ENCODE results near the gene ATP23. TPM values are rescaled to one million over a fixed set of nuclear protein-coding genes. Genes with fewer than 3 reads are reported as not detected.

ATP23 gene
- total RNA-seq, 1 donor from 2014 or later = 3.4 TPM

DNA sequence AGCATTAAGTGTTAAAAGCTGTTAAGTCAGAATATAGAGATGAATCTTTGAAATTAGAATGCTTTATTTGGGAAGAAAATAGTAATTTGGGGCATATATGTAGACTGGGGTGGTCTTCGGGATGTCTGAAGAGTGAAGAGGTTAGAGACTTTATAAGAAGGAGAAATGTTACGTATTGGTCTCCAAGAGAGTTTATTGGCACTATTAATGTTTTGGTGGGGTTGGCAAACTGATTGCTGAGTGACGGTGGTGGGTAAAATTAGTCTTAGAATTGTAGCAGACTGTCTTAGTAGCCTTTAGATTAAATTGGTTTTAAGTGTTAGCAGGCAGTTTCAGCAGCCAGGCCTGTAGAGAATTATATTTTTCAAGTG, 4.9 kb upstream of the ATP23 start:
- Mint-ChIP-seq H3K36me3 (ENCODE audit: low read depth, unreplicated experiment) (no peaks in the 10 kb centered on the region), H3K27me3 (ENCODE audit: low read depth, unreplicated experiment) (no peaks in the 10 kb centered on the region), H3K27ac (ENCODE audit: unreplicated experiment) (peak overlapping the region; percentile 74), H3K4me3 (ENCODE audit: unreplicated experiment) (peak overlapping the region; percentile 98), H3K4me1 (ENCODE audit: low read depth, unreplicated experiment) (peaks cover 1% of the 10 kb centered on the region), H3K9me3 (ENCODE audit: unreplicated experiment) (no peaks in the 10 kb centered on the region)
- Histone ChIP-seq H3K27ac (ENCODE audit: low read depth, low read length) (peak overlapping the region; percentile 81), H3K4me1 (ENCODE audit: insufficient read depth, low read length) (no peaks in the 10 kb centered on the region), H3K4me3 (ENCODE audit: insufficient read depth, low read depth, low read length) (peak overlapping the region; percentile 78), H3K27me3 (ENCODE audit: insufficient read depth, low read length) (no peaks in the 10 kb centered on the region), H2AFZ (ENCODE audit: low read depth, low read length) (peak overlapping the region; percentile 83), H3K9me3 (ENCODE audit: insufficient read depth, low read depth, low read length) (no peaks in the 10 kb centered on the region), H3K9ac (ENCODE audit: low read length) (peak overlapping the region; percentile 82), H3K36me3 (ENCODE audit: insufficient read depth, low read length) (no peaks in the 10 kb centered on the region), H4K20me1 (ENCODE audit: insufficient read depth, low read length) (no peaks in the 10 kb centered on the region), H3K4me2 (ENCODE audit: low read length) (peak overlapping the region; percentile 90), H3K79me2 (ENCODE audit: insufficient read depth, low read length) (no peaks in the 10 kb centered on the region)
- FAIRE-seq (no peak), DNase-seq (ENCODE audit: low read depth) (no peak)
- TF ChIP-seq EZH2 (IDR thresholded peaks at IDR 0.05; ENCODE audit: insufficient read depth, low read length) (no peak), CTCF (IDR thresholded peaks at IDR 0.05; ENCODE audit: insufficient read depth, low read depth, low read length) (no peak)

GRCh38 chr12:57939291-57939690, 2.1 kb upstream of the ATP23 start:
- Histone ChIP-seq H2AFZ (ENCODE audit: low read depth, low read length) (no peak overlapping the region), H3K27ac (ENCODE audit: low read depth, low read length) (no peak overlapping the region), H3K79me2 (ENCODE audit: insufficient read depth, low read length) (no peaks in the 10 kb centered on the region), H3K27me3 (ENCODE audit: insufficient read depth, low read length) (no peaks in the 10 kb centered on the region), H3K4me2 (ENCODE audit: low read length) (no peak overlapping the region), H3K9ac (ENCODE audit: low read length) (no peak overlapping the region), H3K36me3 (ENCODE audit: insufficient read depth, low read length) (no peaks in the 10 kb centered on the region), H4K20me1 (ENCODE audit: insufficient read depth, low read length) (no peaks in the 10 kb centered on the region), H3K4me3 (ENCODE audit: insufficient read depth, low read depth, low read length) (no peak overlapping the region), H3K4me1 (ENCODE audit: insufficient read depth, low read length) (peaks cover 5% of the 10 kb centered on the region), H3K9me3 (ENCODE audit: insufficient read depth, low read depth, low read length) (no peaks in the 10 kb centered on the region)
- no peak for TF ChIP-seq CTCF (IDR thresholded peaks at IDR 0.05; ENCODE audit: insufficient read depth, low read depth, low read length)
- no peak for TF ChIP-seq EZH2 (IDR thresholded peaks at IDR 0.05; ENCODE audit: insufficient read depth, low read length)
- Mint-ChIP-seq H3K4me1 (ENCODE audit: low read depth, unreplicated experiment) (peaks cover 1% of the 10 kb centered on the region), H3K9me3 (ENCODE audit: unreplicated experiment) (no peaks in the 10 kb centered on the region), H3K36me3 (ENCODE audit: low read depth, unreplicated experiment) (no peaks in the 10 kb centered on the region), H3K27me3 (ENCODE audit: low read depth, unreplicated experiment) (no peaks in the 10 kb centered on the region), H3K4me3 (ENCODE audit: unreplicated experiment) (no peak overlapping the region), H3K27ac (ENCODE audit: unreplicated experiment) (no peak overlapping the region)
- no peak for DNase-seq (ENCODE audit: low read depth)
- no peak for FAIRE-seq

- Histone ChIP-seq H2AFZ (ENCODE audit: low read depth, low read length) (peak overlapping the region; percentile 99), H3K9ac (ENCODE audit: low read length) (peak overlapping the region; percentile 81), H3K27me3 (ENCODE audit: insufficient read depth, low read length) (no peaks in the 10 kb centered on the region), H3K79me2 (ENCODE audit: insufficient read depth, low read length) (no peaks in the 10 kb centered on the region), H3K9me3 (ENCODE audit: insufficient read depth, low read depth, low read length) (no peaks in the 10 kb centered on the region), H3K4me1 (ENCODE audit: insufficient read depth, low read length) (peaks cover 5% of the 10 kb centered on the region), H3K27ac (ENCODE audit: low read depth, low read length) (no peak overlapping the region), H3K4me2 (ENCODE audit: low read length) (peak overlapping the region; percentile 99), H3K4me3 (ENCODE audit: insufficient read depth, low read depth, low read length) (peak overlapping the region; percentile 75), H3K36me3 (ENCODE audit: insufficient read depth, low read length) (no peaks in the 10 kb centered on the region), H4K20me1 (ENCODE audit: insufficient read depth, low read length) (no peaks in the 10 kb centered on the region)
- Mint-ChIP-seq H3K4me1 (ENCODE audit: low read depth, unreplicated experiment) (no peaks in the 10 kb centered on the region), H3K36me3 (ENCODE audit: low read depth, unreplicated experiment) (no peaks in the 10 kb centered on the region), H3K4me3 (ENCODE audit: unreplicated experiment) (peak overlapping the region; percentile 87), H3K27ac (ENCODE audit: unreplicated experiment) (peak overlapping the region; percentile 70), H3K9me3 (ENCODE audit: unreplicated experiment) (no peaks in the 10 kb centered on the region), H3K27me3 (ENCODE audit: low read depth, unreplicated experiment) (no peaks in the 10 kb centered on the region)
- no peak for TF ChIP-seq CTCF (IDR thresholded peaks at IDR 0.05; ENCODE audit: insufficient read depth, low read depth, low read length)
- no peak for TF ChIP-seq EZH2 (IDR thresholded peaks at IDR 0.05; ENCODE audit: insufficient read depth, low read length)
- FAIRE-seq = no peak
- no peak for DNase-seq (ENCODE audit: low read depth)
Measured at GRCh38 chr12:57940052-57940914, 1.1 kb upstream of the ATP23 start.

Measured in astrocyte (in vitro differentiated cells and primary cell).